CD4-positive, alpha-beta T cell treated with Interleukin-2 at 100 ng/mL for 4 hours (primary cell): ENCODE data around the gene AKR7A2.

Source experiments
- DNase-seq: peaks from one replicate; pipeline ENCODE4 v3.0.0-alpha.2; 2020; ENCODE audit warnings: low spot score

The AKR7A2 gene

DNA sequence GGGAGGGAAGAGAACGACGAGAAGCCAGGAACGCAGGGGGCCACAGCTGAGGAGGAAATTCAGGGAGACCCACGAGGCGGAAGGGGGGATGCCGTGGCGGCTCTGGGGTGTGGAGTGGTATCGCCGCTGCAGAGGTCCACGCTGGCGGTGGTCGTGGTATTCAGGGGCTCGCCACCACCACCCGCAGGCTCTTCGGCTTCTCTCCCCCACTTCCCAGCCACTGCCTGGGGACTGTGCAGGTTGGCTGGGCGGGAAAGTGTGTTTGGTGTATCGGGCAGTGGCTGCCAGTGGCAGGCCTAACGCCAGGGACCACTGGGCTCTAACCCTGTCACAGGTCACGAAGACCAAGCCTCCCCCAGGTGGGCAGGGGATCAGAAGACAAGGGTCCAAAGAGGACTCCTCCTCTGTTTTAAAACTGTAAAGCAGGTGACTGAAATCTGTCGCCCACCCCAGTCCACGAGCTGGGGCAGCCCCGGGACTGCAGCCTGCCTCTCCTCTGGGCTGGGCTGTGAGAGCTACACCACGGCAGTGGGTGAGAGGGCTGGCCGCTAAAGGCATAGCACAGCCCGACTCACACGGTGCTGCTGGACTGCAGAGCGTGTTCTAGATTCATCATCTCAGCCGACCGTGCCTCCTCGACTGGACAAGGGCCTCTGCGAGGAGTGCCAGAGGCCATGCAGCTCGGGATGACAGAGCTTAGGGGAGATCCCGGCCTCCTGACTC lies 31.1 kb upstream of the AKR7A2 start:
- DNase-seq, result no peak

DNA sequence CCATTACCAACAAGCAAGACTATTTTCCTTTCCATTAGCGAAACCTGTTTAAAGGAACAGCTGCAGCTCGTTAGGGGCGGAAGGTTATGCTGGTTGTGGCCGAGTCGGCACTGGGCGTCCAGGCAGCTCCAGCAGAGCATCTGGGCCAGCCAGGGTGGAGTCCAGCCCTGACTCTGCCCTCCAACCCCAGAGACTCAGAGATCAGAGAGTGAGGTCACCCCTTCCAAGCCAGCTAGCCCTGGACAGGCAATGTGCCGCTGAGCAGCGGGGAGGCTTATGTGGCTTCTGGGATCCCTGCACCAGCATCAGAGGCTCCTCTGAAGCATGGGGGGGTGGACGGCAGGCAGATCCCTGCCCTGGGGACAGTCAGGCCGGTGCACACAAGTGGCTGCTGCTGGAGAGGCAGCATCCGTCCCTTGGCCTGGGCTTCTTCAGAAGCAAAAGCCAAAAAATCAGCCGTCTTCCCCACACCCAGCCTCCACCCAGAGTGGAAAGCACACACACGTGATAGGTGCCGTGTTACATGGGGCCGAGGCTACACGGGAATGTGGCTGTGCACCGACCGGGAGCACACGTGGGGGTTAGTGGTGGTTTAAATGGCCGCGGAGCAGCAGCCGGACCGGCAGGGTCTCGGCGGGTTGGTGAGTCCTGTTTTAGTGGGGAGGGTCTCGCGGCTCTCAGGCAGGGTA lies 30.3 kb upstream of the AKR7A2 start:
- no peak for DNase-seq

DNA sequence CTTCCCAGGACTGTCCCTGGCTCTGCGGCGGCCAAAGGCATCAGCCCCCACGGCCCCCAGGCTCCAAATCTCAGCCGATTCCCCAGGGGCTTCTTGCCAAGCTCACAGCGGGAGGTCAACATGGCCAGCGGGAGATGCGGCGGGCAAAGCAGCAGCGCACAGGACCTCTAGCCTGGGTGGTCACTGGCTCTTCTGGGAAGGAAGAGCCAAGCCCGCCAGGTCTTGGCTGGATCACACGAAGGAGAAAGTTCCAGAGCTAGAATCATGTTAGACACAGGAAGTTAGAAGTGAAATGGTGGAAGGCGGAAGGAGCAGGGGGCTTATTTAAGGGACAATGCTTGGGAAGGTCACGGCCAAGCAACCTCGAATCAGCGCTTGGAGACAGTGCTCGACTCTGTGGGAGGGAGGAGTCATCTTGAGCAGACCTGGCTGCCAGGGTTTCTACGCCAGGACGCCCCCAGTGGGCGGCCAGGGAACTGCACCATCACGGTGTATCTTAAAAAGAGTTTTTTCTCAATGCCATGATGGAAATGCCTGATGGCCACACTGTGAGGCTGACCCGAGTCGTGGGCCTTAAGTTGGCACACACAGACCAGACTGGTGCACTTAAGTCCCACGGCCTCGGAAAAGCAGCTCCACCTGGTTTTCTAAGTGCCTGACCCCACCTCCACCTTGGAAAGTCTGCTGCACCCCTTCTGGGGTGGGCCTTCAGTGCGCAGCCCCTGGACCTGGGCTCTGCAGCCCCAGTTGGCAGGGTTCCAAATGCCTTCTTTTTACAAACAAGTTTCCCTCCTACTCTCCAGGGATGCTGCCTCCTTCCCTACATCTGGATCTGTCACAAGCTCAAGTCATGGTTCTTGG lies 29.5 kb upstream of the AKR7A2 start:
- peak; percentile 75 for DNase-seq

DNA sequence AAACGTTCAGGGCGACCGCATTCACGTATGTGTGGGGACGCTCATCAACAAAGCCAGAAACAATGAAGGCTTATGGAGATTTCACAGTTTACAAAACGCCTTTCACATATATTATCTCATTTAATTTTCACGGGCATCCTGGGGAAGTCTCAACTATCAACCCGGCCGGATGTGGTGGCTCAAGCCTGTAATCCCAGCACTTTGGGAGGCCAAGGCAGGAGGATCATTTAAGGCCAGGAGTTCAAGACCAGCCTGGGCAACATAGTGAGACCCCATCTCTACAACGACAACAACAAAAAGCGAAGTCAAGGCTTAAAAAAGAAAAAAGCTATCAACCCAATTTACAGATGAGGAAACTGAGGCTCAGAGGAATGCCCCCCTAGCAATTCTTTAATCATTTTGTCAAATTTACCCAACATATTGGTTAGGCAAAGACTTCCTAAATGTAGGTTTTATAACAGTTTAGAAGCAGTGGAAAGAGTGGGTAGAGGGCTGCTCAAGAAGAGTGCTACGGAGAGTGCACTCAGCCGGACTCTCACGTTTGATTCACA lies 28.5 kb upstream of the AKR7A2 start:
- no peak for DNase-seq

DNA sequence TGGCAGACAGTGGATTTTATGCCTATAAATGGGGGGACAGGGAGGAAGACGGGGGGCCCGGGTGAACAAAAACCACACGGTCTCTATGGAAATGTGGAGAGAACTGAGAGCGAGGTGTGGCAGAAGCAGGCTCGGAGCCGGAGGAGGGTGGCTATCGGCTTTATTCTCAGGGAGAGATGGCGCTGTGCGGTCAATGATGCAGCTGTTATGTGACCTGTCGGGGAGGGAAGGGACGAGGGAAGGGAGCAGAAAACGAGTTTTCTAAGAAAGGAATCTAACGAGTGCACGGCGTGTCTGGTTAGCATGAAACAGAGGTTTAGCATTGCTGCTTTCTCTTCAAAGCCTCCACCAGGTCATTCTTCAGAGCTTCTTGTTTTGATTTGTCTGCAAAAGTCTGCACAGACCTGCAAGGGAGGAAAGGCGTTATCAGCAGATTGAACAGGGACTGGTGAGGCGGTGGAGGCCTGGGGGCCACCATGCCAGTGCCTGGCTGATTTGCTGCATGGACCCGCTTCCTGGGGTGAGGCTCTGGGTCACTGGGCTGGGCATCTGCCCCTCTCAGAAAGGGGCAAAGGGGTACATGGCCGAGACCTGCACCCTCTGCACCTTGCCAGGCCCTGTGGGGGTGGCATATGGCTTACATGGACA lies 27.4 kb upstream of the AKR7A2 start:
- DNase-seq, result no peak

DNA sequence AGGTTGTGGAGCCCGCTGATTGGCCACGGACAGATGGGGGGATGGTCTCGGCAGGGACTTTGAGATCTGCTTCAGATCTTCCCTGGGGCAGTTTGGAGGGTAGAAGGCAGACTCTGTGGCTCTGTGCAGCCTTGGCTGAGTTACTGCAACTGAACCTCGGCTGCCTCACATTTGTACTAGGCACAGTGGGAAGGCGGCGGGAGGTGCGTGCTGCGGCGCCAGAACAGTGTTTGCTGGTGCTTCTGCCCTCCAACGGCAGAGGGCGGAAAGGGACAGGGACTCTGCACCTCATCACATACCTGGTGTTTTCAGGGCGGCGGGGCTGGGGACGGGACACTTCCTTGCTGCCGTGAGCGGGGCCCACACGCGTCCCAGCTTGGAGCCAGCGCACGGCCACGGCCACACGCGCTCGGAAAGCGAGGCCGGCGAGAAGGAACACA lies 26.4 kb upstream of the AKR7A2 start:
- no peak for DNase-seq

DNA sequence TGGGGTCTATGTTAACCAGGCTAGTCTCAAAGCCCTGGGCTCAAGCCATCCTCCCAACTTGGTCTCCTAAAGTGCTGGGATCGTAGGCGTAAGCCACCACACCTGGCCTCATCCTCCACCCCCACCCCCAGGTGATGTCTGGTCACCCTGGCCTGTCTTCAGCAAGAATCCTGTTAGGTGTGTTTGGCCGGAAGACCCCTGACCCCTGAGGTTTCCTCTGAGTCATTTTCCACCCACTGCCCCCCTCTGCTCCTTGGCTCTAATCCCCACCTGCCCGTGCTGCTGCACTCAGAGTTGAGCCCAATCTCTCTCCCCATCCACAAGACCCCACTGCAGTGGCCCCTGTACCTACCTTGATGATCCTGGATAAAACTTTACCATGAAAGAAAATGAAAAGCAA lies 25.3 kb upstream of the AKR7A2 start:
- DNase-seq, result no peak

DNA sequence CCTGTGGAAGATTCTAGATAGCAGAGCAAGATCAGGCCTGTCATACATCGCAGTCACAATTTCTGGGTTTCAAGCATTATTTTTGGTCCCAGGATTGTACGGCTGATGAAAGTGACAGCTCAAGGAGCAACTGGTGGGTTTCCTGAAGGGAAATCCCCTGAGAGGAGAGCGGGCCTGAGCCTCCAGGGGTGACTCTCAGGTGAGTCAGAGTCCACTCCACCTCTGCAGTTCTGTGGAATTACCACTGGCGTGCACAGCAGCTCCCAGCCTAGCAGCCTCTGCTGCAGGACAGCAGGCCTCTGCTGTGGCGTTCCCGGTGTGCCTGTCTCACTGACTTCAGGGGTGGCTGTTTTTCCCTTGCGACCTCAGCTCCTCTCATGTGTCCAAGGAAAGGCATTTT lies 24.6 kb upstream of the AKR7A2 start:
- peak; percentile 10 for DNase-seq

DNA sequence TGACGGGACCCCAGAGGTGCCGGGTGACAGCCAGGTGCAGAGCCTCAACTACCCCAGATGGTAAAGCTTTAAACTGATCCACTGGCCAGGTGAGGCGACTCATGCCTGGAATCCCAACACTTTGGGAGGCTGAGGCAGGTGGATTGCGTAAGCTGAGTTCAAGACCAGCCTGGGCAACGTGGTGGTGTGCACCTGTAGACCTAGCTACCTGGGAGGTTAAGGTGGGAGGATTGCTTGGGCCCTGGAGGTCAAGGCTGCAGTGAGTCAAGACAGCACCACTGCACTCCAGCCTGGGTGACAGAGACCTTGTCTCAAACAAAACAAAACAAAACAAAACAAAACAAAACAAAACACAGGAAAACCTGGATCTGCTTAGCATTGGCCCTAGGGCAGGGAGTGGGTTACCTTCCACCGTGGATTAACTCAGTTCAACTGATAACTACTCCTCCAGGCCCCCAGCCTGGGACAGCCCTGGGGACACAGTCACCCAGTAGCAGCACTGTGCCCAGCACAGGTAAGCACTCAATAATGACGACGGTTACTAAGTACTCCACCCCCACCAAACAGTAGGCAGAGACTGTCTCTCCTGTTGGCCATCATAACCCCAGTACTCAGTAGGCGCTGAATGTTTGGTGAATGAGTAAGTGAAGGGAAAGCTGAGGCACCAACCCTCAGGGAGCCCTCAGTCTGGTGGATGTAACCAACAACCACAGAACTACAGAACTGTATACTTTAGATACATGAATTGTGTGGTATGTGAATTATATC lies 21.8 kb upstream of the AKR7A2 start:
- DNase-seq, result no peak

DNA sequence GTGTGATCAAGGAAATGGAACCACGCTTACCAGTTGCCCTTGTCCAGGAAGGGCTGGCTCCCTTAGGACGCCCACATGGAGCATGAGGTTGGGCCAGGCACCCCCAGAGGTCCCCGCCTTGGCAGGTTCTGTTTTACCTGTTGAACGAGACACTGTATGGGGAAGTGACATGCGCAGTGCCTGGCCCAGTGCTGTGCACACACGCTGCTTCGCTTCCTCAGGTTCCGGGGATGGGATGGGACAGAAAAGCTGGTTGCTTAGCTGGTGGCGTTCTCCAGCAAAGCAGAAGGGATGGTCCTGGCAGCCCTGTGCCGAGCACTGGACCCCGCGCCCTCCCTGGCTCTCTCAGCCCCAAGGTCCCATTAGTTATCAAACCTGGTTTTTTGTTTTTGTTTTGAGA lies 20.9 kb upstream of the AKR7A2 start:
- DNase-seq, result no peak

DNA sequence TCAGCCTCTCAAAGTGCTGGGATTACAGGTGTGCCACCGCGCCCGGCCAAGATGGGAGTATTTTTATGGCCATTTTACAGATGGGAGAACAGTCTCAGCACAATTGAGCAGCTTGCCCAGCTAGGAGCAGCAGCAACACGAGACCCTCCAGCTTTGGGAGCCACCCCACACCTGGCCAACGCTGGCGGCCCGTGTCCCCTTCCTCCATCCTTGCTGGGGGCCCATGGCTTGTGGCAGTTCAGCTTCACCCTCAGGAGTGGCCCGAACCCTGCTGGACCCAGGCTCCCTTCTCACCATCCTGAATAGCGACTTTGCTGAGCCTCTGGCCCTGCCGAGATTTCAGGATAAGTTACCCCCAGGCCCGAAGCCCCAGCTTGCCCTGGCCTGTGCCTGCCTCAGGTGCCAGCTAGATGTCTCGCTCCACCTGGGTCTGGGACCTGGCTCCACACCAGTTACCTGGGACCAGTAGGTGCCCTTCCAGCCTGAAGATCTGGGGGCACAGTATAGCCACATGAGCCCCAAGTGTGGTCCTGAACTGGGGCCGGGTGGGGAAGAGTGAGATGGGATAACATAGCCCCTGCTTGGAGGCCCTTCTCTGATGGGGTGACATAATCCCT lies 19.4 kb upstream of the AKR7A2 start:
- no peak for DNase-seq

DNA sequence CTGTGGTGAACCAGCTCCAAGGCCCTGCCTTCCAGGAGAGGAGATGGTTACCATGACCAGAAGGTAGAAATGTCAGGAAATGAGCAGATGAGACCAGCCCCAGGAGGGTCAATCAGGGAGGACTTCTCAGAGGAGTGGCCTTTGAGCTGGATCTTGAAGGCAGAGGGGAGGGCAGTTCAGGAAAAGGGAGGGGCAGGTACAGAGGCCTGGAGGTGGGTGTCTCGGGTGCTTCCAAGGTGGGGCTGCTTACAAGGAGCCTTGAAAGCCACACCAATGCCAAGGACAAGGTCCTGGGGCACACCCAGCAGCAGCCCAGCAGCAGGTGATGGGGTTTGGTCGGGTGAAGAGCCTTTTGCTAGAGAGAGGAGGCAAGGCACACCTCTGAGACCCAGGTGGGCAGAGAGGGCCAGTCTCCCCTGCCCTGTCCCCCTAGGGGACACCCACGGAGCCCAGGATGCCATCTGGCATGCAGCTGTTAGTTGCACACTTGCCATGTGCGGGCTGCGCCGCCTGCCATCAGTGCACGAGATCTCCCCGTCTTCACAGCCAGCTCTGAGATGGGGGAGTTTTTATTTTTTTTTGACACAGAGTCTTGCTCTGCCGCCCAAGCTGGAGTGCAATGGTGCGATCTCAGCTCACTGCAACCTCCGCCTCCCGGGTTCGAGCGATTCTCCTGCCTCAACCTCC lies 18.6 kb upstream of the AKR7A2 start:
- no peak for DNase-seq

DNA sequence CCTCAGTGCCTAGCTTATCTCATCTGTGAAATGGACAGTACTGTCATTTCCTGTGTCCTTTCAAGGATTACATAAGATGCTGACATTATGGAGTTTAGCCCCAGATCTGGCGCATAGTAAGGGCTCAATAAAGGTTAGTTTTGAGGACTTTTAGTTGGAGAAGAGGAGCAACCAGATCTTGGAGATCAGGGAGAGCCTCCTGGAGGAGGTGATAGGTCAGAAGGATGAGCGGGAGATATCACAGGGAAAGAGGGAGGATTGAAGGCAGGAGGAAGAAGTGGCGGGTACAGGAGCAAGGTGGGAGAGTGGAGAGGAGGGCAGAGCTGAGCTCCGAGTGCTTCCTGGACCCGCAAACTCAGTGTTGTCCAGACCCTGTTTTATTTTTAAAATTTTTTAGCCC lies 17.7 kb upstream of the AKR7A2 start:
- no peak for DNase-seq

DNA sequence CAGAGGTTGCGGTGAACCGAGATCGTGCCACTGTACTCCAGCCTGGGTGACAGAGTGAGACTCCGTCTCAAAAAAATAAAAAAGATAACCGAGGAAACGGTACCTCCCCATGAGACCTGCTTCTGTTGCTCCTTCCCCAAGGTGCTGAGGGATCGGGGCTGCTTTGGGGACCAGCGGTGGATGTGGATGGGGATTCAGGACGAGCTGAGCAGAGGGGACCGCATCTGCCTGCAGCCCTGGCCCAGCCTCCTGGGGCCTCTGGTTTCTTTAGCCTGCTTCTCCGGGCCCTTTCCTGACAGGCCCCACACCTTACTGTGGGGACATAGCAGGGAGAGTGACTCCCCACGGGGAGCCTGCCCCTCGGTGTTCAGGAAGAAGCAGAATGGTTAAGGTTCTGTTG lies 17.2 kb upstream of the AKR7A2 start:
- no peak for DNase-seq

DNA sequence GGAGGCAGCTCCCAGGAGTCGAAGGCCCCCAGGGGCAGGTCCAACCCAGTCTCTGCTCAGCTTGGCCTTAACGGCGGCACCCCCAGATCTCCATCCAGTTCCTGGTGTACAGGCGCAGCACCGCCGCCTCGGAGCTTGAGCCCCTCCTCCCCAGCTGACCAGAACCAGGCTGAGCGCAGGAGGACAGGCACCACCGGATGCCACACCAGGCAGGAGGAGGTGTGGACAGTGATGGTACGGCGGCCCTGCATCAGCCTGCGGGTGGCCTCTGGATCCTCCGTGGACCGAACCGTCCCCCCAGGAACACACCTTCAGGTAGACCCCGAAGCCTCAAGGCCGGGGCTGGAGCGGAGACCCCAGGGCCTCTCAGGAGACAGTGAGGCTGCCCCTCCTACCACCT lies 16.5 kb upstream of the AKR7A2 start:
- DNase-seq, result no peak

DNA sequence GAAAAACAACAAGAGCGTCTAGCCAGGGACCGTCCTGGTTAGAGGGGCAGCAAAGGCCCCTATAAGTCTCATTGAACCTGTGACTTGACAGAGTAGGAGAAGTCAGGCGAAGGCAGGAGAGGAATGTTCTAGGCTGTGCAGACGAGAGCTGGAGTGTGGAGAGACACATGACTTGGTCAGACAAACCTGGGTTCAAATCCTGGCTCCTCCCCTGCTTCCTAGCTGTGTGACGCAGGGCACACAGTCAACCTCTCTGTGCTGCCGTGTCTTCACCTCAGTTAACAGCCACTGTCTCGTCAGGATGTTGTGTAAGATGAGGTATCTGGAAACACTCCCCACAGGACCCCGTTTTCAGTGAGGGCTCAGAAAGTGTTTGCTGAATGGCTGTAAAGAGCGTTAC lies 15.8 kb upstream of the AKR7A2 start:
- no peak for DNase-seq

DNA sequence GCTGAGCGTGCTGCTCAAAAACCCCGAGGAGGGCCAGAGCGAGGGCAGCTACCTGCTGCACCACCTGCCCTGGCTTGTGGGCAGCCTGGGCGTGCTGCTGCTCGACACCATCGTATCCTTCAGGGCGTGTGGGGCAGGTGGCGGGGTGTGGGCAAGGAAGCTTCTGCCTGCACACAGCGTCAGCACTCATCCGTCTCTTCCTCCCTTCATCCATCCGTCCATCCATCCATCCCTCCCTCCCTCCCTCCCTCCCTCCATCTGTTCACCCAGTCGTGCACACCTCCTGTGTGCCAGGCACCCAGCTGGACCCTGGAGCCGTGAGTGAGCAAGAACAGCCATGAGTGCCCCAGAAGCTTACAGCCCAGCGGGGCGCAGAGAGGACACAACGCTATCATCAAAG lies 15.4 kb upstream of the AKR7A2 start:
- no peak for DNase-seq

DNA sequence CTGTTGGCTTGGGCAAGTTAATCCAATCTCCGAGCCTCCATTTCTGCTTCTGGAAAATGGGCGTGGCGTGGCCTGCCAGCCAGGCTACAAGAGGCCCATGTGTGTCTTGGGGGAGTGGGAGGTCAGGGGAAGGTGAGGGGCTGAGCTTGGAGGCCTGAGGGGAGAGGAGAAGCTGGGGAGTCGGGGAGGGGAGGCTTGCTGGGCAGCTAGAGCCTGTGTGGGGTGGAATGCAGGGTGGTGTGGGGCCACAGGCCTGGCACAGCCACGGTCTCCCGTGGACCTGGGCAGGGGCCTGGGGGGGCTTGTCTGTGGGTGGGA lies 14.8 kb upstream of the AKR7A2 start:
- no peak for DNase-seq

DNA sequence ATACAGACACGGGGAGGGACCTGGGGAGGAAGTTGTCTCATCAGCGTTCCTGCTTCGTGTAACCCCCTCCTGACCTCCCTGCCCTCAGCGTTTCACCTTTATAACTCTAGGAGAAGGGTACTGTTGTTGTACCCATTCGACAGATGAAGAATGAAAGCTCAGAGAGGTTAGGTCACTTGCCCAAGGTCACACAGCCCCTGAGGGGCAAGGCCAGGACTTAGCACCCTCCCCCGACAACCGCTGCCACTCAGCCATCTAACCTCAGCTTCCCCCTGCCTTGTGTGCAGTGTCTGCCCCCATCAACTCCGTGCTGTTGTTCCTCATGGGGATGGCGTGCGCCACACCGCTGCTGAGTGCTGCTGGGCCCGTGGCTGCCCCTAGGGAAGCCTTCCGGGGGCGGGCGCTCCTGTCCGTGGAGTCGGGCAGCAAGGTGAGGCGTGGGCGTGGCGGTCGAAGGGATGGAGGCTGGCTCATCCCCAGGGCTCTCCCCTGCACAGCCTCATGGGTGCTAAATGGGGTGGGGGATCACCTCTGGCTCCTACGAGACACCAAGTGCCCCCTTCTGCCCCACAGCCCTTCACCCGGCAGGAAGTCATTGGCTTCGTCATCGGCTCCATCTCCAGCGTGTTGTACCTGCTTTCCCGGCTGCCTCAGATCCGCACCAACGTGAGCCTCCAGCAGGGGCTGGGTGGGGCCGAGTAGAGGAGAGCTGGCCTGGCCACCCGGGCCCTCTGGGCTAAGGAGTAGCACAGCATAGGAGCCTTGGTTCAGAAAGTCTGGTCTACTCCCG lies 14.2 kb upstream of the AKR7A2 start:
- DNase-seq, result no peak
